ENCODE measurements around the gene MID1.

MID1 gene

DNA sequence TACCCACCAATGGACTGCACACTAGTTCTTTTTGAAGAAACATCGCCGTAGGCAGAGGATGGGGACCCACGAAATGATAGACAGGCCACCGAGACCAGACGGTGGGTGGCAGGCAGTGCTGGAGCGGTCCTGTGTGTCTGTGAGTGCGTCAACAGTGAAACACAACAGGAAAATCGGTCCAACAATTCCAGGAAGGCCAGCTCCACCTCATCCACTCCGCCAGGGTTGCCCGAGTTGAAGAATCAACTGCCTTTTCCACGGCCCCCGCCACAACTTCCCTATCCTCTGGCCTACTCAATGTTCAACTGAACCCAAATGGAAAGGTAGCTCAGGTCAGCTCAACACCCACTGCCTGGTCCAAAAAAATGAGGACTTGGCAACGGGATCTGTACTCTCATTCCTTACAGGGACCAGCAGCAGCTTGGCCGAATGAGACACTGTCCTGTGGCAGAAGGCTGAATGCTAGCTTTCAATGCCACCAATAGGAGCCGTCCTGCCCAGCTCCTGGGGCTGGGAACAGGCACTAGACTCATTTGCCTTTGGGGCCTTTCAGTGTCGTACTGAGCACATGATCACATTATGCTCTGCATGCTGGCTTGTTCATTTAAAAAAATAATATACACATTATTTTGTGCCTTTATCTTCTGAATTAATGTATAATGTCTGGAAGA lies 43.5 kb downstream of the MID1 start:
- no peak for DNase-seq

GRCh38 chrX:10576186-10576585 lies 44.2 kb downstream of the MID1 start:
- DNase-seq, result no peak

- no peak for DNase-seq
These were observed 45.7 kb downstream of the MID1 start for GRCh38 chrX:10574663-10575062.

GRCh38 chrX:10571260-10571659 lies 49.1 kb downstream of the MID1 start:
- DNase-seq, result no peak

- DNase-seq, result no peak
These were observed 49.8 kb downstream of the MID1 start for GRCh38 chrX:10570601-10571000.

DNA sequence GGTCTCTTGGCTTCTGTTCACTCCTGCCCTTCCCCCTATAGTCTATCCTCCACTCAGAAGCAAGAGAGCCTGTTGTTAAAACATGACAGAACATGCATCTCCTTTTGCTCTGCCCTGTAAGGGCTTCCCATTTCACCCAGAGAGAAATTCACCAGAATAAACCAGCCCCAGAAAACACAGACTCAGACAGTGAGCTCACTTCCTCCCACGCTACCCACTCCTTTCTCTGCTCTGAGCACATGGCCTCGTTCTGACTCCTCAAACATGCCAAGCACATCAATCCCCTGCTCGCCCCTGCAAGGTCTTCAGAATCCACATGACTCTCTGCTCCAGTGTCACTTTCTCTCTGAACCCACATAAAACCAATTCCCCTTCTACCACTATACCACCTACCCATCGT lies 50.4 kb downstream of the MID1 start:
- DNase-seq, result no peak

DNA sequence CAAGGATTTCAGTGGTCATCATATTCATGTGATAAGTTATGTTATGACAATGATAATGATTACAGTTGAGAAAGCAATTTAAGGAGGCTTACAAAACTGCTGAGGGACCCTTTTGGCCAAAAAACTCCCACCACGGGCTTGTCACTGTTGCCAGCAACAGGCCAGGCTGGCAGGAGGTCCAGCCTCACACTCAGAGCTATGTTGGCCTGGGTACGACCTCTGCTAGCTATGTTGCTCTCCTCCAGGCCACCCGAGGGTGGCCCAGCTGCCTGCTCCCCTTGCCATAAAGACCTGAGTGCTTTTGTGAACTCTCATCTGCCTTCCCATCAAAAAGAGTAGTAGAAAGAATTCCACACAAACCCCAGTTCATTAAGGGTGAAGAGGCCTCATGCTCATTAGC lies 52.0 kb downstream of the MID1 start:
- DNase-seq, result no peak

DNA sequence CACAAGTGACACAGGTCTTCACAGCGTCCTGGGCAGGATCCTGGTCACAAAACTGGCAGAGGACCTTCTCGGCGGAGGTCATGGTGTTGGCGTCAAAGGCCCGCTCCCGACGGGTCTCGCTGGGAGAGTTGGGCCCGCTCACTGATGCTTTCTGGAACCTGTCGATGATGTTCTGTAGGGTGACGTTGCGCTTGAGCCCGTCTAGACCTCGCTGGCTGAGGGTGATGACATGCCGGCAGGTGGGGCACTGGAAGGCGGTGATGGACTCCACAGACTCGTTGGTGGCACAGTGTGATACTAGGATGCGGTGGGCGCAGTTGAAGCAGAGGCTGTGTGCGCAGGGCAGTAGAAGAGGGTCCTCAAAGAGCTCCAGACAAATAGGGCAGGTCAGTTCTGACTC lies 53.2 kb downstream of the MID1 start:
- DNase-seq, result no peak

DNA sequence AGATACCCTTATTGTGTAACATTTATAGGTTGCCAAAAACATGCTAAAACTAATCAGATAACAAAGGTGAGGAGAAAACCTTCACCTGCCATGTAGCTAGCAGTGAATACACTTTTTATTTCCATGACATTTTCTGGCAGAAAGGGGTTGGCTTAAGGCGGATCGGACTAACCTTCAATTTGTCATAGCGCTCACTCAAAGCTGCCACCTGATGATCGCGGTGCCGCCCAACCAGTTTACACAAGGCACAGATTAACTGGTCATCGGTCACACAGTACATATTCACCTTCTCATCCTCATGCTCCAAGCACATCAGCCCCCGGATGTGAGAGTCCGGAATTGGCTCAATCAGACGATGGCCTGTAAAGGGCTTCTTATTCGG lies 53.7 kb downstream of the MID1 start:
- no peak for DNase-seq

DNA sequence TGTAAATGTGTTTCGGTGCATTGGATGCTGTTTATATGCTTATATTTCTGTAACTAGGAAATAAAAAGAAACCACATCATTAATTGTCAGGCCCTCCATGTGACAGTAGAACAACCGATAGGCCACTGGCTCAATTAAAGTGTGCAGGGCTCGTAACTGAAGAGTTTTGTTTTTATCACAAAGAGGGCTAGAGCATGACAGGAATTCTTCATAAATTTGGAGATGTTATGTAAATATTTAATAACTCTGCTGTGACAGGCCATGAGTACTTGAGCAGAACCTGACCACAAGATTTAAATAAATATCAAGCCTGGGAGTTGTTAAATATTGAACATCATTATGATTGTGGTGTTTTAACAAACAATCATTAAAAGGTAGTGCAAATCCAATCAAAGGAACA lies 55.9 kb downstream of the MID1 start:
- DNase-seq, result no peak

GRCh38 chrX:10557166-10557565 lies 63.2 kb downstream of the MID1 start:
- DNase-seq, result no peak

GRCh38 chrX:10556405-10556804 lies 64.0 kb downstream of the MID1 start:
- no peak for DNase-seq

- DNase-seq, result no peak
These were observed 64.5 kb downstream of the MID1 start for GRCh38 chrX:10555846-10556245.

DNA sequence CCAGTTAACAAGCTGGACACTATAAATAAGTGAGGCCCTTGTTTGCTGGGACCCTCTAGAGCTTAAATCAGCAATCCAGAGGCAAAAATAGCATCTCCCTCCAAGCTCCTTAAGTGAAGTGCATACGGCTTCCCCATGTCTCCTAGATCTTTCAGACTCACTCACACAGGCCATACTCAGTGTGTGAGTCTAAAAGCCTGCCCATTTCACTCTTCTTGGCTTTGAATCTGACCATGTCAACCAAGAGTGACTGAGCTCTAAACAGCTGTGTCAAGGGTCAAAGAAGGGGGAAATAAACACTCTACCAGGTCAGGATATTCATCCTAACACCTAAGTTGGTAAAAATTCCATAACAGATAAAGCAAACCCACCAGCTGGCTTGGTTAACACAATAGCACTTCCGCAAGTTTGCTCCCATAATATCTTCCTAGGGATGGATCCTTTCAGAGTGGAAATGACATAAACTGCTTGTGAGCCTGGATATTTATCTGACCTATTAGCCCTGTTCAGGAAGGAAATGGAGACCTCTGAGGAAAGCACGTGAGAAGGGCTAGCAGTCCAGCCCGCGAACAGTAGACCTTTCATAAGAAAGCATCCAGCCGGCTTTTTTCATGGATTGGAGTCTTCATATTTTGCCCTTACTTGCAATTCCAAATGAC lies 65.6 kb downstream of the MID1 start:
- no peak for DNase-seq

- no peak for DNase-seq
These were observed 71.1 kb downstream of the MID1 start for GRCh38 chrX:10549280-10549679.

DNA sequence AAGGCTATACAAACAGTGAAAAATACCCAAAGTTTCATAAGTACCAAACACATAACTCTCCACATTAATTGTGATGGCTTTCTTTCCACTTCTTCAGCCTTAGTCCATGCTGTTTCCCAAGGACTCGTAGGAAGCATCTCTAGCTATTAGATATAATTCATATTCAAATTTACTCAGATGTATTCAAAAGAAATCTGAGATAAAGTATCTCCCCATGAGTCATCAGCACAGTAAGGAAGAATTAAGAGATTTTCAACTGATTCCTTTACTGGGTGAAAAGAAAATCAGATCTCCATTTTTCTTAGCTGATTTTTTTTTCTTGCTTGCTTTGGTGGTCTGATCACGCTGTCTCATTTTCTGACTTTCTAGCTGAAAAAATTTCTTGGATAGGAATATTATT lies 71.7 kb downstream of the MID1 start:
- no peak for DNase-seq

DNA sequence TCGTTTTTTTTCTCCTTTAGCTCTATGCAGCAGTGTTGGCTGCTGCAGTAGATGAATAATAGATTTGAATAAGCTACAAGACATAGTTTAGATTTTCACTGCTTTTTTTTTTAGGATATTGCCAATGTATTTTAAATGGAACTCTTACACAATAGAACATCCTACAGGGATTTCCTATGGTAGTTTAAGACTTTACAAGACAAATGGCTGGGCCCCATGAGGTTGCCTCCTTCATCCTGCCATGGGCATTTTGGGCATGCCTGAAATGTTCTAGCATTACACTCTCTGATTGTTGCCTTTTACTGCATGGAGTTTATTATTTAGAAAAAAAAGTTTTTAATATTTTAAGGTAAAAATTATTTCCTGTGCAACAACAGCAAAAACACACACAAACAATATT lies 74.5 kb downstream of the MID1 start:
- no peak for DNase-seq

DNA sequence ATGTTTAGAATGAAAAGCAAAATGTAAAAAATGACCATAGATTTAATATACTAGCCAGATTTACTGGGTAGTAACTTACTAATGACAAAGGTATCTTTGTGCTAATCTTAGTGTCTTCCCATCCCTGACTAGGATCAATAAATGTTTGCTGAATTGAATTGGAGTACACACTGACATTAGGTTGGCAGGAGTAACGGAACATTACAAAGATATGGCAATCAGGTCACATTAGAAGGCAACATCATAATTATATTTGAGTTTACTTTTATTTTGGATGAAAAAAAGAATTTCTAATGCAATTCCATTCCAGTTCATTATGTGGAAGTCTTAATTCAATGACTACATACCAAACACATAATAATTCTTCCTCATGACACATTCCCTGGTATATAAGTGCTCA lies 77.8 kb downstream of the MID1 start:
- no peak for DNase-seq

DNA sequence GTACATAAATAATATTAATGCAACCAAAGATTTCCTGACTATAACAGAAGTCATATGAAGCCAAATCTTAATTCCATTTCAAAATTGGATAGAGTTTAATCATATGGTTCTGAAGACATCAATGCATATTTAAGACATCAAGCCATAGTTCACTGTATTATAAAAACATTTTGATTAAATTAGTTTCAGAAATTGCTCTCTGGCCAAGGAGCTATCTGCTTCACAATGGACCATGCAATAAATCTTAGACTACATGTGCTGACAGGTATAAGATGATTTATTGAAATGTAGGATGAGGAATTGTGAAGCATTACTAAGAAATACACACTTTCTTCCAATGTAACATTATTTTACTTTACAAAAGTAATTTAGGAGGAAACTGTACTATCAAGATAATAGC lies 81.6 kb downstream of the MID1 start:
- no peak for DNase-seq

- DNase-seq, result no peak
These were observed 83.1 kb downstream of the MID1 start for GRCh38 chrX:10537308-10537707.

- DNase-seq, result no peak
These were observed 83.6 kb downstream of the MID1 start for GRCh38 chrX:10536744-10537143.

DNA sequence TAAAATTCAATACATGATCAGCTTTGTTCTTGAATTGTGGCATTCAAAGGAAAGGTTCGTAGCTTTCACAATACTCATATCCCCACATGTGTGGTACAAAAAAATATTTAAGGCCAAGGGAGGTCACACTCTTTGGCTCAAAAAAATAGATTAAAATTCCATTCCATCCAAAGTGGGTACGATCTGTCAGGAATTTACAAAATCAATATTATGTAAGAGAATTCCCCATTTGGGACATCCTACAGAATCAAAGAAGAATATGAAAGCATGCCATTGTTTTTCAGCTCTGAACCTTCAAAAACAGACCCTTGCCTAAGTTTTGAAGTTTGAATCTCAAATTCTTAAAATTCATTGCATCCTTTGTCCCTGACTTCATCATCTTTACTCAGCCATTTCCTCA lies 85.8 kb downstream of the MID1 start:
- no peak for DNase-seq

DNA sequence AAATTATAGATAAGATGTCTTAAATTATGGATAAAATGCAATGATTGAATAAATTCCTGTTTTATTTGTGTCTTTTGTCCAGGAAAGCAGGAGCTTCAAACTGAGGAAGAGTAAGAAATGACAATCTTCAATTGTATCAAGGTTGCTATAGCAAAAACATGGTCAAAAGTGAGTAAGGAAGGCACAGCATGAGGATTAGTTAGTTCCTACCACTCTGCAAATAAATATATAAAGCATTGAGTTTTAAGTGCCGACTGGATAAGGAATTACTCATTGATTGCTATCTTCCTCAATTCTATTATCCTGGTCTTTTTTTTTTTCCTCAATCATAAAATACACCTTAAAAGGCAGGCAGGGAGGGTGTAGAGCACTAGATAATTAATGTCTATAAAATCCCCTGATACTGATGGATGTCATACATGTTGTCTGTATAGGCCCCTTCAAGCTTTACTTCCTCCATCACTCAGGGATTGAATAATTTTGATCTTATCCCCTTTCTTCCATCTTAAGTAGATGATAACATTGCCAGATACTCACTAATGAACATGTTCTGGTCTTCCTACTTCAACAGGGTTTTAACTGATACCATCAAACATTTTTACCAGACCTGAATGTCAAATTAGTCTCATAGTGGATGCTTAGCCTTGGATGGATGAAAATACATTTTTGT lies 86.6 kb downstream of the MID1 start:
- DNase-seq, result no peak

DNA sequence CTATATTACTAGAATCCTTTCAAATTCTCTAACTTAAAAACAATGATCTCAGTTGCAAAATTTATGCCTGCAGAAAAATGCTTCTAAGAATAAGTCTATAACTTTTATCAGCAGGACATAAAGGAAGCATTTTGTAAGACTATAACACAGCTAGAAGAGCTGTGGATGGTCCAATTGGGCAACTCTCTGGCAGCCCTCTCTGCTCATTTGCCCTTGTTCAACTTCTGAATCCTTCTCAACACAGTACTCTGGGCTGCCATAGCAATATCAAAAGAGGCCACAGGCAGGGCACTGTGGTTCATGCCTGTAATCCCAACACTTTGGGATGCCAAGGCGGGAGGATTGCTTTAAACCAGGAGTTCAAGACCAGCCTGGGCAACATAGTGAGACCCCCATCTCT lies 88.5 kb downstream of the MID1 start:
- DNase-seq, result no peak

- DNase-seq, result no peak
These were observed 91.0 kb downstream of the MID1 start for GRCh38 chrX:10529344-10529743.
